HepG2 (cell line): Measurements from ENCODE around the gene ONECUT2. TPM values are rescaled to one million over a fixed set of nuclear protein-coding genes. Genes with fewer than 3 reads are reported as not detected.

ENCODE experiments used
- CREB1 ChIP-seq, 2 experiments: fragments of 450-650 bp in 1 of 2; IDR thresholded peaks; 2 replicates each; pipeline ENCODE4 v1.6.1; 2016 to 2017; ENCODE audit warnings: control low read depth in 1 of 2, mild to moderate bottlenecking in 1 of 2, missing compliant biosample characterization in 1 of 2, missing genetic modification characterization in 1 of 2
- DMTF1 ChIP-seq: sonication (generic); formaldehyde crosslinking; IDR thresholded peaks from 2 replicates; pipeline ENCODE4 v1.4.0; 2020; ENCODE audit warnings: mild to moderate bottlenecking, missing genetic modification reagents
- FIP1L1 ChIP-seq: fragments of 200-400 bp; formaldehyde crosslinking; IDR thresholded peaks from 2 replicates; pipeline ENCODE4 v1.6.1; 2018; ENCODE audit warnings: low read depth, mild to moderate bottlenecking, low read length, moderate library complexity, borderline replicate concordance; ENCODE audit not compliant: insufficient read depth
- MAFK ChIP-seq, 2 experiments: IDR thresholded peaks in 1 of 2; conservative IDR thresholded peaks in 1 of 2; 2 replicates each; pipeline ENCODE4 v1.6.1; 2011; ENCODE audit warnings: improper control_type of control experiment in 2 of 2, low read length in 2 of 2
- NCOR1 ChIP-seq: fragments of 200-600 bp; sonication (generic); IDR thresholded peaks from 2 replicates; pipeline ENCODE4 v1.7.0; 2017; ENCODE audit warnings: antibody characterized with exemption, low read length, borderline replicate concordance
- NPAS2 ChIP-seq: sonication (generic); formaldehyde crosslinking; IDR thresholded peaks from 2 replicates; pipeline ENCODE4 v1.8.0; 2022; ENCODE audit warnings: mild to moderate bottlenecking, missing genetic modification reagents, borderline replicate concordance
- SMARCC2 ChIP-seq: fragments of 450-650 bp; IDR thresholded peaks from 2 replicates; pipeline ENCODE4 v1.6.1; 2017; ENCODE audit warnings: antibody characterized with exemption, mild to moderate bottlenecking
- ZFP62 ChIP-seq: sonication (generic); formaldehyde crosslinking; IDR thresholded peaks from 2 replicates; pipeline ENCODE4 v1.4.0; 2020; ENCODE audit warnings: missing genetic modification reagents
- ZNF142 ChIP-seq: sonication (generic); formaldehyde crosslinking; IDR thresholded peaks from 2 replicates; pipeline ENCODE4 v1.4.0; 2020; ENCODE audit warnings: missing genetic modification reagents
- ZNF20 ChIP-seq: sonication (generic); formaldehyde crosslinking; IDR thresholded peaks from 2 replicates; pipeline ENCODE4 v1.4.0; 2020; ENCODE audit warnings: mild to moderate bottlenecking, moderate library complexity, missing genetic modification reagents
- ZNF264 ChIP-seq: sonication (generic); formaldehyde crosslinking; IDR thresholded peaks from 2 replicates; pipeline ENCODE4 v1.4.0; 2020; ENCODE audit warnings: missing genetic modification reagents
- ZNF350 ChIP-seq: sonication (generic); formaldehyde crosslinking; IDR thresholded peaks from 2 replicates; pipeline ENCODE4 v1.4.0; 2020; ENCODE audit warnings: mild to moderate bottlenecking, low read depth, missing genetic modification reagents, borderline replicate concordance
- polyA plus RNA-seq, 8 experiments: library from polyadenylated mRNA; depleted of rRNA in 3 of 8; stranded (reverse) in 7 of 8; unstranded in 1 of 8; fragments of >200 nt; fragmentation: Illumina TruSeq in 4 of 8; extraction: Trizol in 4 of 8; gene quantifications; 2 replicates each; pipeline versions ENCODE4 v1.2.1 to v1.2.3, GENCODE V29; 2011 to 2016; ENCODE audit warnings: low read depth in 4 of 8, missing spikeins in 1 of 8, mixed read lengths in 1 of 8; ENCODE audit not compliant: insufficient read depth in 1 of 8
- total RNA-seq, 5 experiments: library from RNA; depleted of rRNA; stranded (reverse); fragments of >200 nt; fragmentation: Illumina TruSeq; extraction: Trizol; gene quantifications; 2 replicates each; pipeline ENCODE4 v1.2.3, GENCODE V29; 2016; ENCODE audit warnings: low read depth in 1 of 5
- TF ChIP-seq, protein P1 (sequence below): sonication (generic); formaldehyde crosslinking; IDR thresholded peaks from 2 replicates; pipeline ENCODE4 v1.5.0; 2020; ENCODE audit warnings: mild to moderate bottlenecking, missing genetic modification reagents, borderline replicate concordance
- TF ChIP-seq, protein P2 (sequence below): sonication (generic); formaldehyde crosslinking; IDR thresholded peaks from 2 replicates; pipeline ENCODE4 v1.4.0; 2020; ENCODE audit warnings: missing genetic modification reagents

The ONECUT2 gene
- total and polyA plus RNA-seq, 2 of the 13 experiments (the other 11 are each of a cell fraction or from before 2014, with no cell fraction given), result 3.0 to 3.2 TPM

DNA sequence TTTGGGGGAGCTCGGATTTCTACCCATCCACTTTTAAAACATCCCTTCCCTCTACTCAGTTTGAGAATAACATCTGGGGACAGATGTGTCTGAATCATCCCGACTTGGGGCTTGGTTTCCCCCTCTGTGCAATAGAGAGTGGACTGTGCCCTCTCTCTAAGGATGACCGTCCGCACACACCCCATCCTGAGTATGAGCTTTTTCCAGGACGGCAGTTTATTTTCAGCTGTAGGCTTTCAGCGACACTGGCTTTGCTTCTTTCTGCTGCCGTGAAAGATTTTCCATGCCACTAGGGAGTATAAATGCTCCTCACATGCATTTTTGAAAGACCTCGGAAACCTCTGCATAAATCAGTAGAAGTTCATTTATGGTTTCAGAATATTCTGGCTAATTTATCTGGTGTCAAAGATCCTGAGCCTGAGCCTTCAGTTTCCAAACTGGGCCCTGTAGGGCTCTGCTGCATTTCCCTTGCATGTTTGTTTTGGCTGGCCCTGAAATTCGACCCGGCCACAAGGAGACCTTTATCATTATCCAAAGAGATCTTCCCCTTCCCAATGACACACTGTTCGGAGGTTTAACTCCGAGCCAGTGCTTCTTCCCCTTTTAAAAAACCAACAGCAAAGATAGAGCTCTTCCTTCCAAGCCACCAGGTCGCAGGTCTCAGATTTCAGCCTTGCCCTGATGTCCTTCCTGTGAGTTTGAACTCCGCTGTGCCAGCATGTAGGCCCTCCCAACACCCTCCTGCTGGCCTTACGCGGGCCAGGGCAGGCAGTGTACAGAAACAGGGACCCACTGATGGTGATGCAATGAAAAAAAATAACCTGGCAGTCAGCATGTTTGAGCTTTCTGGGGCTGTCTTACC, 98.1 kb downstream of the ONECUT2 start (continued):
- TF ChIP-seq DMTF1 (CRISPR knock-in tag), result no peak
- TF ChIP-seq, protein P1, sequence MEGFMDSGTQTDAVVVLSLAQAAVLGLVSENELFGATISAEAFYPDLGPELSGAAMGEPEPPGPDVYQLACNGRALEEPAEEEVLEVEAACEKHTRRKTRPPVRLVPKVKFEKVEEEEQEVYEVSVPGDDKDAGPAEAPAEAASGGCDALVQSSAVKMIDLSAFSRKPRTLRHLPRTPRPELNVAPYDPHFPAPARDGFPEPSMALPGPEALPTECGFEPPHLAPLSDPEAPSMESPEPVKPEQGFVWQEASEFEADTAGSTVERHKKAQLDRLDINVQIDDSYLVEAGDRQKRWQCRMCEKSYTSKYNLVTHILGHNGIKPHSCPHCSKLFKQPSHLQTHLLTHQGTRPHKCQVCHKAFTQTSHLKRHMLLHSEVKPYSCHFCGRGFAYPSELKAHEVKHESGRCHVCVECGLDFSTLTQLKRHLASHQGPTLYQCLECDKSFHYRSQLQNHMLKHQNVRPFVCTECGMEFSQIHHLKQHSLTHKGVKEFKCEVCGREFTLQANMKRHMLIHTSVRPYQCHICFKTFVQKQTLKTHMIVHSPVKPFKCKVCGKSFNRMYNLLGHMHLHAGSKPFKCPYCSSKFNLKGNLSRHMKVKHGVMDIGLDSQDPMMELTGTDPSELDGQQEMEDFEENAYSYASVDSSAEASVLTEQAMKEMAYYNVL (CRISPR knock-in tag), result no peak
- no peak for TF ChIP-seq NPAS2 (CRISPR knock-in tag)
- no peak for TF ChIP-seq ZNF264
- no peak for TF ChIP-seq ZFP62 (CRISPR knock-in tag)
- no peak for TF ChIP-seq CREB1 (IDR thresholded peaks at IDR 0.05)
- no peak for TF ChIP-seq CREB1 (CRISPR knock-in tag; IDR thresholded peaks at IDR 0.05)
- no peak for TF ChIP-seq ZNF20 (CRISPR knock-in tag)
- TF ChIP-seq, protein P2, sequence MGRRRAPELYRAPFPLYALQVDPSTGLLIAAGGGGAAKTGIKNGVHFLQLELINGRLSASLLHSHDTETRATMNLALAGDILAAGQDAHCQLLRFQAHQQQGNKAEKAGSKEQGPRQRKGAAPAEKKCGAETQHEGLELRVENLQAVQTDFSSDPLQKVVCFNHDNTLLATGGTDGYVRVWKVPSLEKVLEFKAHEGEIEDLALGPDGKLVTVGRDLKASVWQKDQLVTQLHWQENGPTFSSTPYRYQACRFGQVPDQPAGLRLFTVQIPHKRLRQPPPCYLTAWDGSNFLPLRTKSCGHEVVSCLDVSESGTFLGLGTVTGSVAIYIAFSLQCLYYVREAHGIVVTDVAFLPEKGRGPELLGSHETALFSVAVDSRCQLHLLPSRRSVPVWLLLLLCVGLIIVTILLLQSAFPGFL (CRISPR knock-in tag), result no peak
- no peak for TF ChIP-seq FIP1L1
- TF ChIP-seq ZNF350, result no peak
- no peak for TF ChIP-seq SMARCC2
- TF ChIP-seq NCOR1, result no peak
- TF ChIP-seq ZNF142 (CRISPR knock-in tag), result no peak
- TF ChIP-seq MAFK (conservative IDR thresholded peaks at IDR 0.05 in 1 of 2, IDR thresholded peaks at IDR 0.05 in 1 of 2; ENCODE audit: low read length in 2 of 2), result peak in 1 of 2 experiments; percentile 10; a peak in 1 of 4 replicates
